Gastroesophageal sphincter (tissue), 4 donors: ENCODE results near the gene FYCO1. TPM values are rescaled to one million over a fixed set of nuclear protein-coding genes. Genes with fewer than 3 reads are reported as not detected.
"Not testable (repeated sequence)": the region's sequence is repeated elsewhere in the genome, so short reads cannot be mapped to it uniquely, and the experiment has no call there.

Source experiments
- ATAC-seq: fragments of 150-250 bp; one replicate; pipeline ENCODE4 v1.9.1; 2016; ENCODE audit warnings: mild to moderate bottlenecking, moderate library complexity
- H3K27ac ChIP-seq, 4 donors: fragments of 200-600 bp; sonication (generic) in 3 of 4; 1 replicate in 3 of 4; 2 replicates in 1 of 4; pipeline ENCODE4 v1.5.1; 2016 to 2019
- H3K27me3 ChIP-seq: fragments of 200-600 bp; sonication (generic); one replicate; pipeline ENCODE4 v1.5.1; 2019
- H3K36me3 ChIP-seq, 2 donors: fragments of 200-600 bp; sonication (generic); one replicate each; pipeline ENCODE4 v1.5.1; 2019; ENCODE audit warnings: control low read depth in 1 of 2
- H3K4me1 ChIP-seq, 3 donors: fragments of 200-600 bp; sonication (generic); 1 replicate in 2 of 3; 2 replicates in 1 of 3; pipeline ENCODE4 v1.5.1; 2016 to 2019; ENCODE audit warnings: control low read depth in 2 of 3
- H3K4me3 ChIP-seq, 2 donors: fragments of 200-600 bp; sonication (generic); one replicate each; pipeline ENCODE4 v1.5.1; 2019; ENCODE audit warnings: mild to moderate bottlenecking in 1 of 2, moderate library complexity in 1 of 2
- H3K9me3 ChIP-seq, 3 donors: fragments of 200-600 bp; sonication (generic); one replicate each; pipeline ENCODE4 v1.5.1; 2017 to 2019; ENCODE audit warnings: control low read depth in 2 of 3
- CTCF ChIP-seq, 4 experiments: fragments of 200-600 bp in 2 of 4; fragments of 450-650 bp in 2 of 4; sonication (generic) in 1 of 4; IDR thresholded peaks; one replicate each; pipeline ENCODE4 v1.5.1; 2017 to 2019; ENCODE audit warnings: antibody characterized with exemption in 4 of 4, mild to moderate bottlenecking in 2 of 4, moderate library complexity in 2 of 4
- EP300 ChIP-seq: sonication (generic); formaldehyde crosslinking; IDR thresholded peaks from one replicate; pipeline ENCODE4 v1.6.1; 2017; ENCODE audit warnings: antibody characterized with exemption, mild to moderate bottlenecking
- POLR2A ChIP-seq, 2 donors: fragments of 450-650 bp; IDR thresholded peaks; one replicate each; pipeline ENCODE4 v1.6.1; 2017; ENCODE audit warnings: antibody characterized with exemption in 2 of 2, mild to moderate bottlenecking in 2 of 2, moderate library complexity in 1 of 2
- POLR2AphosphoS5 ChIP-seq: sonication (generic); formaldehyde crosslinking; IDR thresholded peaks from one replicate; pipeline ENCODE4 v1.6.1; 2017; ENCODE audit warnings: antibody characterized with exemption
- WGBS, 2 donors: methylation state at CpG; one replicate each; pipeline ENCODE4 v1.1.5; 2018; ENCODE audit warnings: low coverage in 1 of 2; 5-methylcytosine and 5-hydroxymethylcytosine counted together
- total RNA-seq, 4 donors: library from RNA; depleted of rRNA; stranded (reverse); fragments of >200 nt; gene quantifications; one replicate each; pipeline ENCODE4 v1.1.0, GENCODE V29; 2016

Gene FYCO1
- total RNA-seq, 4 donors from 2014 or later, result 66.8 to 144 (median 97.3) TPM

- TF ChIP-seq EP300 (no peak), CTCF (IDR thresholded peaks at IDR 0.05) (no peak), POLR2AphosphoS5 (no peak), POLR2A (IDR thresholded peaks at IDR 0.05) (no peak)
- H3K4me3 ChIP-seq, result no peak overlapping the region
- ATAC-seq, result no peak
- H3K27ac ChIP-seq, result no peak overlapping the region
- H3K9me3 ChIP-seq, result no peaks in the 10 kb centered on the region
- no peaks in the 10 kb centered on the region for H3K27me3 ChIP-seq
- WGBS, 2 donors, result 94 to 100% methylated on average over 2 to 4 of the region's 4 CpGs
- H3K36me3 ChIP-seq, result no peaks in the 10 kb centered on the region
- no peaks in the 10 kb centered on the region for H3K4me1 ChIP-seq
Observed at GRCh38 chr3:46012246-46012645, 16.6 kb upstream of the FYCO1 start.

GRCh38 chr3:46010519-46011113, 15.0 kb upstream of the FYCO1 start:
- H3K9me3 ChIP-seq, result no peaks in the 10 kb centered on the region
- TF ChIP-seq CTCF (IDR thresholded peaks at IDR 0.05), result no peak
- no peak for TF ChIP-seq EP300
- no peak for TF ChIP-seq POLR2AphosphoS5
- no peak overlapping the region for H3K4me3 ChIP-seq
- H3K36me3 ChIP-seq, result no peaks in the 10 kb centered on the region
- H3K4me1 ChIP-seq, result peaks cover 0 to 6% (median 5%) of the 10 kb centered on the region in 3 donors
- WGBS, 2 donors, result 93 to 100% methylated on average over 2 of the region's 2 CpGs
- no peaks in the 10 kb centered on the region for H3K27me3 ChIP-seq
- no peak overlapping the region for H3K27ac ChIP-seq
- no peak for ATAC-seq

GRCh38 chr3:46008058-46008457, 12.4 kb upstream of the FYCO1 start:
- no peaks in the 10 kb centered on the region for H3K36me3 ChIP-seq
- no peak overlapping the region for H3K27ac ChIP-seq
- no peak overlapping the region for H3K4me3 ChIP-seq
- no peaks in the 10 kb centered on the region for H3K9me3 ChIP-seq
- whole genome bisulfite sequencing, 2 donors, result 70 to 100% methylated on average over 1 to 4 of the region's 6 CpGs
- H3K4me1 ChIP-seq, result peaks cover 0 to 6% (median 5%) of the 10 kb centered on the region in 3 donors
- H3K27me3 ChIP-seq, result no peaks in the 10 kb centered on the region
- TF ChIP-seq POLR2A (IDR thresholded peaks at IDR 0.05) (no peak), POLR2AphosphoS5 (no peak), CTCF (IDR thresholded peaks at IDR 0.05) (no peak), EP300 (no peak)
- no peak for ATAC-seq

GRCh38 chr3:46007280-46007679, 11.7 kb upstream of the FYCO1 start:
- peak overlapping the region in 2 of 4 donors; percentile 43 to 46 for H3K27ac ChIP-seq
- no peak for ATAC-seq
- H3K4me1 ChIP-seq, result peaks cover 0 to 6% (median 5%) of the 10 kb centered on the region in 3 donors
- H3K9me3 ChIP-seq, result no peaks in the 10 kb centered on the region
- H3K36me3 ChIP-seq, result no peaks in the 10 kb centered on the region
- no peak overlapping the region for H3K4me3 ChIP-seq
- TF ChIP-seq POLR2A (IDR thresholded peaks at IDR 0.05), result no peak
- no peak for TF ChIP-seq CTCF (IDR thresholded peaks at IDR 0.05)
- no peak for TF ChIP-seq EP300
- TF ChIP-seq POLR2AphosphoS5, result no peak
- H3K27me3 ChIP-seq, result no peaks in the 10 kb centered on the region

GRCh38 chr3:46006238-46007032, 10.8 kb upstream of the FYCO1 start:
- Histone ChIP-seq H3K4me1 (peaks cover 0 to 6% (median 5%) of the 10 kb centered on the region in 3 donors), H3K9me3 (no peaks in the 10 kb centered on the region), H3K27ac (peak overlapping the region in 3 of 4 donors; percentile 37 to 46 (median 43)), H3K4me3 (no peak overlapping the region), H3K36me3 (no peaks in the 10 kb centered on the region), H3K27me3 (no peaks in the 10 kb centered on the region)
- ATAC-seq, result peak; percentile 86
- 56 to 69% methylated on average over 4 of the region's 5 CpGs for WGBS, 2 donors
- TF ChIP-seq POLR2A (IDR thresholded peaks at IDR 0.05), result no peak
- no peak for TF ChIP-seq EP300
- peak; percentile 69 for TF ChIP-seq POLR2AphosphoS5
- TF ChIP-seq CTCF (IDR thresholded peaks at IDR 0.05), result no peak

- not testable (repeated sequence) for H3K27ac ChIP-seq
Observed at GRCh38 chr3:46003706-46004105, 8.1 kb upstream of the FYCO1 start.

More at GRCh38 chr3:46003706-46004105, 8.1 kb upstream of the FYCO1 start:
- H3K27me3 ChIP-seq, H3K4me3 ChIP-seq, H3K36me3 ChIP-seq, ATAC-seq, H3K9me3 ChIP-seq, H3K4me1 ChIP-seq: not testable (repeated sequence)
